K562 (cell line): ENCODE results near the gene GCSAM. TPM values are rescaled to one million over a fixed set of nuclear protein-coding genes. Genes with fewer than 3 reads are reported as not detected.

Experiments
- ATAC-seq: fragments of 200-7000 bp; cut with Tn5 transposase; 3 replicates; pipeline ENCODE4 v1.9.1; 2020; ENCODE audit warnings: moderate library complexity
- BruUV-seq: library from RNA; stranded (reverse); fragments of 400-500 nt; replicated peaks from 2 replicates; lab custom pipeline; 2021; lab: Mats Ljungman, UMichigan
- CTCF ChIA-PET: fragments of 300-600 bp; formaldehyde crosslinking; extraction: SDS; loops from one replicate; lab custom pipeline; 2021; ENCODE audit warnings: low intra/inter-chr PET ratio; lab: Yijun Ruan, JAX
- POLR2A ChIA-PET: fragments of 300-600, 350-650 bp; sonication (Branson Sonifier 250); formaldehyde crosslinking; extraction: SDS; loops from one replicate; lab custom pipeline; 2021; ENCODE audit warnings: antibody characterized with exemption, inconsistent platforms; lab: Yijun Ruan, JAX
- DNase-seq, 4 experiments: peaks; one replicate each; pipeline versions ENCODE4 v3.0.0 to v3.0.0-alpha.2; 2011 to 2018; ENCODE audit warnings: low spot score in 3 of 4, mixed read lengths in 3 of 4; ENCODE audit errors: extremely low read depth in 1 of 4
- FAIRE-seq: peaks from 2 replicates; lab custom pipeline; 2011; peaks lifted over from hg19 to GRCh38; lab: Jason Lieb, UNC
- H2AFZ ChIP-seq: 2 replicates; pipeline ENCODE4 v1.6.0; 2011; ENCODE audit warnings: low read depth, low read length, control low read depth, inconsistent platforms
- H3K27ac ChIP-seq: fragments of 200-600 bp; 3 replicates; pipeline ENCODE4 v1.8.0; 2011; ENCODE audit warnings: low read depth, mild to moderate bottlenecking, control low read depth, inconsistent platforms, low read length, moderate library complexity, mixed read lengths; ENCODE audit errors: extremely low read depth
- H3K27me3 ChIP-seq, 2 experiments: fragments of 300-600 bp in 1 of 2; 2 replicates in 1 of 2; 3 replicates in 1 of 2; pipeline versions ENCODE4 v1.6.0 to v1.8.0; 2011; ENCODE audit warnings: inconsistent platforms in 2 of 2, low read length in 2 of 2, mild to moderate bottlenecking in 1 of 2, mixed read lengths in 1 of 2, moderate library complexity in 1 of 2; ENCODE audit not compliant: control insufficient read depth in 2 of 2, insufficient read depth in 2 of 2
- H3K36me3 ChIP-seq: fragments of 300-600 bp; 3 replicates; pipeline ENCODE4 v1.8.0; 2011; ENCODE audit warnings: mild to moderate bottlenecking, low read length, inconsistent platforms; ENCODE audit not compliant: control insufficient read depth, insufficient read depth
- H3K4me1 ChIP-seq, 2 experiments: fragments of 200-600 bp in 1 of 2; replicated peaks in 1 of 2; 2 replicates in 1 of 2; 3 replicates in 1 of 2; pipeline versions ENCODE4 v1.5.1 to v1.8.0; 2011; ENCODE audit warnings: inconsistent platforms in 2 of 2, low read length in 2 of 2, mild to moderate bottlenecking in 1 of 2, mixed read lengths in 1 of 2, moderate library complexity in 1 of 2; ENCODE audit not compliant: control insufficient read depth in 2 of 2, insufficient read depth in 2 of 2
- H3K4me2 ChIP-seq: 2 replicates; pipeline ENCODE4 v1.6.1; 2011; ENCODE audit warnings: low read length, control low read depth, inconsistent platforms, mixed read lengths; ENCODE audit not compliant: insufficient read depth
- H3K4me3 ChIP-seq: fragments of 200-600 bp; sonication (generic), shearing (Covaris generic); 2 replicates; pipeline ENCODE4 v1.5.1; 2016; ENCODE audit warnings: control low read depth, inconsistent platforms
- H3K79me2 ChIP-seq: fragments of 200-600 bp; 3 replicates; pipeline ENCODE4 v1.8.0; 2011; ENCODE audit warnings: low read length, inconsistent platforms; ENCODE audit not compliant: control insufficient read depth, insufficient read depth
- H3K9ac ChIP-seq, 2 experiments: 2 replicates each; pipeline versions ENCODE4 v1.6.0 to v1.6.1; 2011; ENCODE audit warnings: low read depth in 2 of 2, low read length in 2 of 2, control low read depth in 1 of 2, inconsistent platforms in 1 of 2, mild to moderate bottlenecking in 1 of 2, mixed read lengths in 1 of 2; ENCODE audit not compliant: insufficient read depth in 1 of 2
- H3K9me1 ChIP-seq: one replicate; pipeline ENCODE4 v1.6.0; 2011; ENCODE audit warnings: inconsistent platforms, mild to moderate bottlenecking, low read length, moderate library complexity; ENCODE audit not compliant: control insufficient read depth, insufficient read depth
- H3K9me3 ChIP-seq: replicated peaks from 2 replicates; pipeline ENCODE4 v1.5.1; 2011; ENCODE audit warnings: low read depth, low read length, inconsistent platforms; ENCODE audit not compliant: control insufficient read depth, insufficient read depth
- H4K20me1 ChIP-seq: replicated peaks from 2 replicates; pipeline ENCODE4 v1.6.1; 2011; ENCODE audit warnings: low read length, inconsistent platforms, mixed read lengths; ENCODE audit not compliant: control insufficient read depth, insufficient read depth
- E2F8 ChIP-seq: fragments of 450-650 bp; IDR thresholded peaks from 2 replicates; pipeline ENCODE4 v1.7.1; 2018; ENCODE audit warnings: mild to moderate bottlenecking, low read depth; ENCODE audit not compliant: partially characterized antibody
- NCOA4 ChIP-seq: fragments of 450-650 bp; IDR thresholded peaks from 2 replicates; pipeline ENCODE4 v1.6.1; 2018; ENCODE audit warnings: mild to moderate bottlenecking; ENCODE audit not compliant: partially characterized antibody
- POLR2G ChIP-seq: fragments of 200-400 bp; formaldehyde crosslinking; IDR thresholded peaks from 2 replicates; pipeline ENCODE4 v1.6.1; 2017; ENCODE audit warnings: low read depth, mild to moderate bottlenecking, antibody characterized with exemption, low read length, moderate library complexity
- SNRNP70 ChIP-seq: fragments of 200-400 bp; formaldehyde crosslinking; optimal IDR thresholded peaks from 2 replicates; pipeline ENCODE3; 2017; ENCODE audit warnings: low read depth, low read length
- ZNF23 ChIP-seq: fragments of 250-450 bp; sonication (Bioruptor Pico); IDR thresholded peaks from 2 replicates; pipeline ENCODE4 v1.4.0; 2020; ENCODE audit warnings: mild to moderate bottlenecking
- ZNF24 ChIP-seq: fragments of 450-650 bp; IDR thresholded peaks from 2 replicates; pipeline ENCODE4 v1.6.1; 2016
- ZNF282 ChIP-seq: sonication (generic); formaldehyde crosslinking; IDR thresholded peaks from 2 replicates; pipeline ENCODE4 v1.8.1; 2023; ENCODE audit warnings: missing genetic modification reagents
- WGBS: fragments of 100-300 bp; shearing (Covaris generic); methylation state at CpG from one replicate; pipeline ENCODE4 v1.1.6; 2016; ENCODE audit warnings: low coverage, mixed read lengths; ENCODE audit not compliant: insufficient coverage; ENCODE audit errors: missing lambda C conversion rate; 5-methylcytosine and 5-hydroxymethylcytosine counted together
- in situ Hi-C: fragments of 300-500 bp; cut with MboI; formaldehyde crosslinking; loops from 4 replicates; pipeline ENCODE4 v1.15.0; 2018; ENCODE audit warnings: inconsistent platforms, mixed read lengths
- intact Hi-C: fragments of 100-400 bp; cut with micrococcal nuclease; formaldehyde crosslinking; loops from 2 replicates; pipeline ENCODE4 v1.14.2; 2022
- polyA plus RNA-seq, 8 experiments: library from polyadenylated mRNA; depleted of rRNA in 4 of 8; stranded (reverse) in 5 of 8; unstranded in 3 of 8; fragments of >200 nt; fragmentation: Nextera tagmentation in 2 of 8; fragmentation: Illumina TruSeq in 1 of 8; extraction: Ambion mirVana in 2 of 8; extraction: Trizol in 1 of 8; gene quantifications; 2 replicates each; pipeline versions ENCODE4 v1.2.1 to v1.2.3, GENCODE V29; 2011 to 2014; ENCODE audit warnings: inconsistent platforms in 1 of 8, missing spikeins in 1 of 8
- total RNA-seq, 7 experiments: library from RNA; depleted of rRNA in 6 of 7; stranded (reverse); fragments of >200 nt in 6 of 7; fragmentation: Illumina TruSeq in 2 of 7; extraction: Trizol in 2 of 7; gene quantifications; 2 replicates each; pipeline versions ENCODE4 v1.2.1 to v1.2.3, GENCODE V29; 2011 to 2021; ENCODE audit warnings: low replicate concordance in 1 of 7

Gene GCSAM
- total and polyA plus RNA-seq, 9 of the 15 experiments (the other 6 are each of a cell fraction or from before 2014, with no cell fraction given), result 0.10 TPM; not detected in 8

GRCh38 chr3:112171144-112171543 lies 38.1 kb upstream of the GCSAM start:
- no peak overlapping the region for H3K4me3 ChIP-seq
- no peak for DNase-seq
- ATAC-seq, result no peak
- no peaks in the 10 kb centered on the region for H3K36me3 ChIP-seq
- no peak overlapping the region for H3K4me2 ChIP-seq
- H3K4me1 ChIP-seq, result no peaks in the 10 kb centered on the region
- BruUV-seq, result no TSS peak
- in situ Hi-C loops, result no loop called here
- no peak for TF ChIP-seq ZNF23 (CRISPR knock-in tag)
- no peak for TF ChIP-seq NCOA4
- TF ChIP-seq ZNF24, result no peak
- no peak for TF ChIP-seq E2F8
- no peak for TF ChIP-seq SNRNP70
- no peak for TF ChIP-seq POLR2G
- no peak for TF ChIP-seq ZNF282 (CRISPR knock-in tag)
- TF ChIP-seq, all 486 proteins: peak for 0
- Histone ChIP-seq H3K9ac (no peak overlapping the region), H3K27ac (no peak overlapping the region), H3K27me3 (no peaks in the 10 kb centered on the region), H3K9me1 (no peaks in the 10 kb centered on the region), H3K9me3 (no peaks in the 10 kb centered on the region), H2AFZ (no peak overlapping the region), H4K20me1 (no peaks in the 10 kb centered on the region), H3K79me2 (no peaks in the 10 kb centered on the region)
- ChIA-PET POLR2A (no interaction called here), CTCF (no interaction called here)
- 0% methylated on average over 2 of the region's 3 CpGs for WGBS
- no peak for FAIRE-seq
- intact Hi-C loops, result no loop called here
